Measurements from ENCODE around the gene ZBTB46.

DNA sequence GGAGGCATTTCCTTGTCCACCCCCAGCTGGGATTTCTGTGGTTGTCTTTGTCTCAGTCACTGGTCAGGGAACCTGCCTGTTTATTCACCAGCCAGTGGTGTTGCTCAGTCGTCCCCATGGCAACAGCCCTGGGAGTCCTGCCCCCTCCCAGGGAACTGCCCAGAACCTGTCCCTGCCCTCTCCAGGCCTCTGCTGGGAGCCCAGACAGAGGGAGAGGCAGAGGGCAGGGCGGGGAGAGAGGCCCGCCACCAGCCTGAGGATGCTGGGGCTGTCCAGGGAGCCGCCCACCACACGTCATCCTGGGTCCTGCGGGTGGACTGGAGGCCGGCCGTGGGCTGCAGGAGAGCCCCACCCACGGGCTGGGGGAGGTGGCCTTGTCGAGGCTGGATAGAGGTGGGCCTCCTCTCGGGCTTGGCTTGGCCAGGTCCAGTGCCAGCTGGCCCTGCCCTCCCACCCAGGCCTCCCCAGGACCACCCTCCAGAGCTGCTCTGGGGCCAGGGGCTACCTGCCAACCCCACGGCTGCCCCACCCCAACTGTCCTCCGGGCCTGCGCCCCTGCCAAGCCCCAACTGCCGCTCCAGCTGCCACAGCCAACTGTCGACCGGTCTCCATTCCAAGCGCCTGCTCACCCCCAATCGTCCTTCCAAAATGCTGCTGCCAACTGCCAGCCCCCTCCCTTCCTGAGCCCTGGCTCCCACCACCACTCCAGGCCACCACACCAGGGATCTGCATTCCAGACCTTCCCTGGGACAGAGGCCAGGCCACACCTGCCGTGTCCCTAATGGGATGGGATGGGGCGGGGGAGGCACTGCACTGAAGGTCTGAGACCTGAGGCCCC lies 4.2 kb upstream of the ZBTB46 start:
- TF ChIP-seq, protein P1, sequence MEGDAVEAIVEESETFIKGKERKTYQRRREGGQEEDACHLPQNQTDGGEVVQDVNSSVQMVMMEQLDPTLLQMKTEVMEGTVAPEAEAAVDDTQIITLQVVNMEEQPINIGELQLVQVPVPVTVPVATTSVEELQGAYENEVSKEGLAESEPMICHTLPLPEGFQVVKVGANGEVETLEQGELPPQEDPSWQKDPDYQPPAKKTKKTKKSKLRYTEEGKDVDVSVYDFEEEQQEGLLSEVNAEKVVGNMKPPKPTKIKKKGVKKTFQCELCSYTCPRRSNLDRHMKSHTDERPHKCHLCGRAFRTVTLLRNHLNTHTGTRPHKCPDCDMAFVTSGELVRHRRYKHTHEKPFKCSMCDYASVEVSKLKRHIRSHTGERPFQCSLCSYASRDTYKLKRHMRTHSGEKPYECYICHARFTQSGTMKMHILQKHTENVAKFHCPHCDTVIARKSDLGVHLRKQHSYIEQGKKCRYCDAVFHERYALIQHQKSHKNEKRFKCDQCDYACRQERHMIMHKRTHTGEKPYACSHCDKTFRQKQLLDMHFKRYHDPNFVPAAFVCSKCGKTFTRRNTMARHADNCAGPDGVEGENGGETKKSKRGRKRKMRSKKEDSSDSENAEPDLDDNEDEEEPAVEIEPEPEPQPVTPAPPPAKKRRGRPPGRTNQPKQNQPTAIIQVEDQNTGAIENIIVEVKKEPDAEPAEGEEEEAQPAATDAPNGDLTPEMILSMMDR (IDR thresholded peaks at IDR 0.05), result no peak
- no peak for TF ChIP-seq POLR2A (IDR thresholded peaks at IDR 0.05)

Measured in prostate gland (tissue), 2 donors.